Activated T-helper 1 cell treated with anti-CD3 and anti-CD28 coated beads, Interleukin-12 subunit alpha, Interleukin-12 subunit beta, Interleukin-2, Interleukin-4 antibody, amounts not matched to agents 30 ng/mL and 10 ng/mL and 1 ng/mL, durations not matched to agents 14 hours and 24 hours and 36 hours (primary cell): Measurements from ENCODE around the gene AGAP1. TPM values are rescaled to one million over a fixed set of nuclear protein-coding genes. Genes with fewer than 3 reads are reported as not detected.
"Not testable (repeated sequence)": the region's sequence is repeated elsewhere in the genome, so short reads cannot be mapped to it uniquely, and the experiment has no call there.

Experiments
- DNase-seq: peaks from one replicate; pipeline ENCODE4 v3.0.0; 2021; ENCODE audit warnings: low spot score
- H3K27ac Mint-ChIP-seq: one replicate; pipeline ENCODE4 v1.8.0; 2021; ENCODE audit warnings: mild to moderate bottlenecking, mixed read lengths
- H3K27me3 Mint-ChIP-seq: one replicate; pipeline ENCODE4 v1.8.0; 2022; ENCODE audit warnings: mild to moderate bottlenecking, moderate library complexity, mixed read lengths; ENCODE audit not compliant: insufficient read depth
- H3K36me3 Mint-ChIP-seq: one replicate; pipeline ENCODE4 v1.8.0; 2021; ENCODE audit warnings: low read depth, mixed read lengths
- H3K4me1 Mint-ChIP-seq: one replicate; pipeline ENCODE4 v1.8.0; 2021; ENCODE audit warnings: low read depth, mixed read lengths
- H3K4me3 Mint-ChIP-seq: one replicate; pipeline ENCODE4 v1.8.0; 2021; ENCODE audit warnings: mild to moderate bottlenecking, moderate library complexity, mixed read lengths
- H3K9me3 Mint-ChIP-seq: one replicate; pipeline ENCODE4 v1.8.0; 2021; ENCODE audit warnings: mixed read lengths
- intact Hi-C: fragments of 100-400 bp; cut with micrococcal nuclease; formaldehyde crosslinking; loops from one replicate; pipeline ENCODE4 v1.15.1; 2024
- total RNA-seq: library from RNA; stranded (reverse); gene quantifications from 2 replicates; pipeline ENCODE4 v1.2.3, GENCODE V29; 2022

AGAP1 gene
- total RNA-seq, 1 donor from 2014 or later: 2.0 TPM

DNA sequence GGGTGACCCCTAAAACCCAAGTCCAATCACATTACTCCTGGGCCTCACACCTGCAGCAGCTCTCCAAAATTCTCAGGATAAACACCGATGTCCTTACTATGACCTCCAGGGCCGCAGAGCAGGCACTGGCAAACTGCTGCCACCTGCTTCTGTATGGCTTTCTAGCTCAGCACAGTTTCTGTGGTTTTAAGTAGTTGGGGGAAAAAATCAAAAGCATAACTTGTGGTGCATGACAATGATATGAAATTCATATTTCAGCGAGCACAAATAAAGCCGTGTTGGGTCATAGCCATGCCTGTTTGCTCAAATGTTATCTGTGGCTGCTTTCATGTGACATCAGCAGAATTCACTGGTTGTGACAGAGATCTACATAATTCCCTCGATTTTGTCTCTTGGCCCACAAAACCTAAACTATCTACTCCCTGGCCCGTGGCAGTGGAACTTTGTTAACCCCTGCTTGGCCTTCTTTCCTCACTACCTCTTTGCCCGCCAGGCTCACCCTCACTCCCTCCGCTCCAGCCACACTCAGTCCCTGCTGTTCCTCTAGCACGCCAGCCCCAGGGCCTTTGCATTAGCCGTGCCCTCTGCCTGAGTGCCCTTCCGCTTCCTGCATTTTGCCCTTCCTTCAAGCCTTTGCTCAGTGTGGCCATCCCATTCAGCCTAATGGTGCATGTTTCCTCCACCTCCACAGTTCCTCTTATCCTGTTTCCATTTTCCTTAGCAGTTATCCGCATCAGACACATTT, 108.3 kb downstream of the AGAP1 start:
- Mint-ChIP-seq H3K36me3 (no peaks in the 10 kb centered on the region), H3K9me3 (peaks cover 15% of the 10 kb centered on the region), H3K27ac (no peak overlapping the region), H3K27me3 (no peaks in the 10 kb centered on the region), H3K4me1 (no peaks in the 10 kb centered on the region), H3K4me3 (no peak overlapping the region)
- intact Hi-C loops: no loop called here
- no peak for DNase-seq

- H3K9me3 Mint-ChIP-seq: peaks cover 15% of the 10 kb centered on the region
- H3K27ac Mint-ChIP-seq, intact Hi-C loops, H3K4me1 Mint-ChIP-seq, H3K4me3 Mint-ChIP-seq, H3K36me3 Mint-ChIP-seq, H3K27me3 Mint-ChIP-seq, DNase-seq: not testable (repeated sequence)
Measured at GRCh38 chr2:235602971-235603370, 109.1 kb downstream of the AGAP1 start.

- Mint-ChIP-seq H3K27ac (no peak overlapping the region), H3K4me3 (no peak overlapping the region), H3K9me3 (peaks cover 15% of the 10 kb centered on the region), H3K36me3 (no peaks in the 10 kb centered on the region), H3K4me1 (no peaks in the 10 kb centered on the region), H3K27me3 (no peaks in the 10 kb centered on the region)
- intact Hi-C loops: no loop called here
- no peak for DNase-seq
Measured at GRCh38 chr2:235603659-235604058, 109.8 kb downstream of the AGAP1 start.

DNA sequence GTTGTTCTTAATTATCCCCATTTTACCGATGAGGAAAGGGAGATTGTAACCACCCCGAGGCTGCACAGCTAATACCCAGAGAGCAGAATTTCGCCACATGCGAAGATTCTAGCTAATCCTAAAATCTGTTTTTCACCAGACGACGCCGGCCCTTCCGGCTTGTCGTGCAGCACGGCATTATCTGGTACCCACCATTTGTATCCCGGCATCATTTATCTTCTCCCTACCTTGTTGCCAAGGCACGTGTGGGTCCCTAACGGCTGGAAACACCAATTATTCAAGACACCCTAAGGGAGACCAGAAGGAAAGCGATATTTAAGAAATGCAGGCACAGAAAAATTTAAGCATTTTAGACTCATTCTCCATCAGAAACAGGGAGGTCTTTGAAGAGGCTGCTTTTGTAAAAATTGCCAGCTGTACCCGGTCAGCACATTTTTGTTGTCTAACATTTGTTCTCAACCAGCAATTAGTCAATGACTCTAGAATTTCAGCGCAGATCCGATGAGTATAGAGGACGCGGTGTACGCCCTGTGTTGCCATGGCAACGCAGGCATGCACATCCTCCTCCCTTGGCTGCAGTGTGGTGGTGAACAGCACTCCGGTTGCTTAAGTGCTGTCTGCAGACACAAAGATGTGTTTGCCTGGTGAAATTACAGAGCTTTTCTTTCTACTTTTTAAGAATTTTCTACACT, 111.6 kb downstream of the AGAP1 start:
- DNase-seq: no peak
- no peaks in the 10 kb centered on the region for H3K27me3 Mint-ChIP-seq
- no peaks in the 10 kb centered on the region for H3K36me3 Mint-ChIP-seq
- intact Hi-C loops: no loop called here
- no peak overlapping the region for H3K4me3 Mint-ChIP-seq
- no peak overlapping the region for H3K27ac Mint-ChIP-seq
- no peaks in the 10 kb centered on the region for H3K4me1 Mint-ChIP-seq
- H3K9me3 Mint-ChIP-seq: peaks cover 15% of the 10 kb centered on the region

DNA sequence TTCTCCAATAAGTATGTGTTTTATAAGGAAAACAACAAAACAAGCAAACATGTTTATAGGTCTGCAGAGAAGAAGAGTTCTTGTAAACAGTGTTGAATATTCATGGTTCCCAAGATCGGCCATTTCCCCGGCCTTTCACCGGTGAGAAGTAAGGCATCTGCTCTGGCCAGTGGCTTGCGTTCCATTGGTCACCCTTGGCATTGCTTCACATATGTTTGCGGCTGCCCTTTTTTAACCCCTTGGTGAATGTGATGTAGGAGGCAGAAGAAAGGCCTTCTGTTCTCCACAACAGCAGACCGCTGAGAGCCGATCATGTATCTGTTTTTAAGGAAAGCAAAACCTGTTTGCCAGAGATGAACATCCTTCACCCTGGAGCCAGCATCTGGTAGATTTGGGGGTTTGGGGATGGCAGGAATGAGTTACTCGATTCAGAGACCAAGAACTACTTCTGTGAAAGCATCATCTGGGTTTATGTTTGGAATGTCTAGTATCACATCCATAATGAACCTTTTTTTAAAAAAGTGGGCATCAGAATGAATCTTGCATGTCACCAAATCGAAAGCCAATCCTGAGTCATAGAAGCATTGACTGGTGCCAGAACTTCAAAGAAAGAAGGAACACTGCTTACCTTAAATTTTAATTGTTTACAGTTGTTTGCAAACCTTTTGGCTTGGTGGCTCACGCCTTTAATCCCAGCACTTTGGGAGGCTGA, 112.3 kb downstream of the AGAP1 start:
- H3K9me3 Mint-ChIP-seq: peaks cover 15% of the 10 kb centered on the region
- no peaks in the 10 kb centered on the region for H3K27me3 Mint-ChIP-seq
- no peak overlapping the region for H3K4me3 Mint-ChIP-seq
- no peak overlapping the region for H3K27ac Mint-ChIP-seq
- DNase-seq: no peak
- H3K36me3 Mint-ChIP-seq: no peaks in the 10 kb centered on the region
- H3K4me1 Mint-ChIP-seq: no peaks in the 10 kb centered on the region
- intact Hi-C loops: no loop called here

GRCh38 chr2:235607546-235608199, 113.8 kb downstream of the AGAP1 start:
- no peak overlapping the region for H3K27ac Mint-ChIP-seq
- H3K4me3 Mint-ChIP-seq: no peak overlapping the region
- H3K9me3 Mint-ChIP-seq: peaks cover 9% of the 10 kb centered on the region
- intact Hi-C loops: no loop called here
- H3K27me3 Mint-ChIP-seq: peaks cover 2% of the 10 kb centered on the region
- H3K36me3 Mint-ChIP-seq: no peaks in the 10 kb centered on the region
- no peaks in the 10 kb centered on the region for H3K4me1 Mint-ChIP-seq
- DNase-seq: no peak

GRCh38 chr2:235608200-235608887, 114.5 kb downstream of the AGAP1 start:
- peaks cover 5% of the 10 kb centered on the region for H3K9me3 Mint-ChIP-seq
- no peak overlapping the region for H3K4me3 Mint-ChIP-seq
- H3K27ac Mint-ChIP-seq: no peak overlapping the region
- no peak for DNase-seq
- peaks cover 2% of the 10 kb centered on the region for H3K27me3 Mint-ChIP-seq
- H3K36me3 Mint-ChIP-seq: no peaks in the 10 kb centered on the region
- H3K4me1 Mint-ChIP-seq: no peaks in the 10 kb centered on the region
- intact Hi-C loops: no loop called here

DNA sequence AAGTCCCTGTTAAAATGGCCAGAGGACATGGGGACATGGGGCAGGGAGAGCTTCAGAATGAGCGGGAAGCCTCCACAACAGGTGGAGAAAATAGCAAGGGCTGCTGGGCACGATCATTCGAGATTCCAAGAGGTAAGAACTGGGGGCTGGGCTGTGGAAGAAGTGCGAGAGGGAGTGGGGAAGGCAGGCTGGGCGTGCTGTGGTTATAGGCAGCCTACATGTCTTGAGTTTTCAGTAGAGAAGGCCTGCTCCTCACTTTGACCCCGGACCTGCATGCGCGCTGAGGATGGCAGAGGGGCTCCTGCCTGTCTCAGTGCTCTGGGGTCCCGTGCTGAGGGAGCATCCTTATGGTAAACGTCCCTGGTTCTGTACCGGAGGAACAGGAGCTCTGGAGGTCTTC, 115.5 kb downstream of the AGAP1 start:
- no peak for DNase-seq
- intact Hi-C loops: no loop called here
- H3K27me3 Mint-ChIP-seq: peaks cover 2% of the 10 kb centered on the region
- H3K4me3 Mint-ChIP-seq: no peak overlapping the region
- no peaks in the 10 kb centered on the region for H3K9me3 Mint-ChIP-seq
- no peak overlapping the region for H3K27ac Mint-ChIP-seq
- no peaks in the 10 kb centered on the region for H3K36me3 Mint-ChIP-seq
- H3K4me1 Mint-ChIP-seq: no peaks in the 10 kb centered on the region

- peaks cover 2% of the 10 kb centered on the region for H3K27me3 Mint-ChIP-seq
- no peak for DNase-seq
- intact Hi-C loops: no loop called here
- no peaks in the 10 kb centered on the region for H3K4me1 Mint-ChIP-seq
- no peak overlapping the region for H3K4me3 Mint-ChIP-seq
- H3K9me3 Mint-ChIP-seq: no peaks in the 10 kb centered on the region
- no peak overlapping the region for H3K27ac Mint-ChIP-seq
- H3K36me3 Mint-ChIP-seq: no peaks in the 10 kb centered on the region
Measured at GRCh38 chr2:235609746-235610145, 115.9 kb downstream of the AGAP1 start.

DNA sequence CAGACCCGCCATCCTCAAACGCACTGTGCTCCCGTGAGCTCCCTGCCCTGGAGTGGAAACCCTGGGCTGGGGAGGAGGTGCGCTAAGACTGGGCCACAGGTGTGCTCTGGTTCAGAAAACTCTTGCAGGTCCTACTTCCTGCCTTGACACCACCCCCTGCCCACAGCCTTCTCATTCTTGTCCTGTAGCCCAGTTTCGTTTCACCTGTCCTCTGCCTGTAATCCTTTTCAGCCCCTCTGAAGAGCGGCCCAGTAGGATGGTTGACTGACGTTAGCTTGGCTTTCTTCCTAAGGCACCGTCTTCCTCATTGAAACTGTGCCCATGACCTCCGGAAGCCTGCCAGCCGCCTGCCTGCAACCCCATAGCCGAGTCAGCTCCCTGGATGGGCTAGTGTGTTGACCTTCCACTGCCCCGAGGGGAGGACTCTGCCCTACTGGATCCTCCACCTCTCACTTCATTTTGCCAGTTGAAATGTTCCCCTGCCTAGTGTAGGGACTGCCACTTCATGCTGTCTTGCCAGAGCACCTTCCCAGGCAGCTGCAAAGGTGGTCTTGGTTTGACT, 116.9 kb downstream of the AGAP1 start:
- Mint-ChIP-seq H3K36me3 (no peaks in the 10 kb centered on the region), H3K27me3 (peaks cover 2% of the 10 kb centered on the region), H3K27ac (no peak overlapping the region), H3K9me3 (no peaks in the 10 kb centered on the region), H3K4me3 (no peak overlapping the region), H3K4me1 (no peaks in the 10 kb centered on the region)
- DNase-seq: no peak
- intact Hi-C loops: no loop called here

- H3K27ac Mint-ChIP-seq: no peak overlapping the region
- H3K27me3 Mint-ChIP-seq: peaks cover 2% of the 10 kb centered on the region
- H3K9me3 Mint-ChIP-seq: no peaks in the 10 kb centered on the region
- intact Hi-C loops: no loop called here
- no peak overlapping the region for H3K4me3 Mint-ChIP-seq
- DNase-seq: no peak
- H3K36me3 Mint-ChIP-seq: no peaks in the 10 kb centered on the region
- no peaks in the 10 kb centered on the region for H3K4me1 Mint-ChIP-seq
Measured at GRCh38 chr2:235611349-235611748, 117.5 kb downstream of the AGAP1 start.

- peaks cover 2% of the 10 kb centered on the region for H3K27me3 Mint-ChIP-seq
- H3K9me3 Mint-ChIP-seq: no peaks in the 10 kb centered on the region
- no peaks in the 10 kb centered on the region for H3K36me3 Mint-ChIP-seq
- H3K4me3 Mint-ChIP-seq: no peak overlapping the region
- DNase-seq: no peak
- no peak overlapping the region for H3K27ac Mint-ChIP-seq
- intact Hi-C loops: no loop called here
- no peaks in the 10 kb centered on the region for H3K4me1 Mint-ChIP-seq
Measured at GRCh38 chr2:235611756-235612155, 117.9 kb downstream of the AGAP1 start.
